ENCODE measurements around the gene KLF2.
"Not testable (repeated sequence)": the region's sequence is repeated elsewhere in the genome, so short reads cannot be mapped to it uniquely, and the experiment has no call there.

Gene KLF2

GRCh38 chr19:16297575-16298178 is 26.9 kb upstream of the KLF2 start:
- TF ChIP-seq CTCF (IDR thresholded peaks at IDR 0.05; ENCODE audit: low read depth, low read length, missing control alignments), result no peak
- DNase-seq (ENCODE audit: low read depth), result no peak
- H3K4me3 ChIP-seq (ENCODE audit: low read depth, low read length), result no peak overlapping the region

- DNase-seq (ENCODE audit: low read depth), result no peak
- no peak overlapping the region for H3K4me3 ChIP-seq (ENCODE audit: low read depth, low read length)
- no peak for TF ChIP-seq CTCF (IDR thresholded peaks at IDR 0.05; ENCODE audit: low read depth, low read length, missing control alignments)
These were observed 26.3 kb upstream of the KLF2 start for GRCh38 chr19:16298334-16298733.

- TF ChIP-seq CTCF (IDR thresholded peaks at IDR 0.05; ENCODE audit: low read depth, low read length, missing control alignments), result no peak
- H3K4me3 ChIP-seq (ENCODE audit: low read depth, low read length), result no peak overlapping the region
- DNase-seq (ENCODE audit: low read depth), result no peak
These were observed 22.5 kb upstream of the KLF2 start for GRCh38 chr19:16301999-16302694.

GRCh38 chr19:16303755-16304154 is 20.9 kb upstream of the KLF2 start:
- no peak for TF ChIP-seq CTCF (IDR thresholded peaks at IDR 0.05; ENCODE audit: low read depth, low read length, missing control alignments)
- no peak overlapping the region for H3K4me3 ChIP-seq (ENCODE audit: low read depth, low read length)
- no peak for DNase-seq (ENCODE audit: low read depth)

- H3K4me3 ChIP-seq (ENCODE audit: low read depth, low read length); DNase-seq (ENCODE audit: low read depth): not testable (repeated sequence)
These were observed 20.1 kb upstream of the KLF2 start for GRCh38 chr19:16304511-16304910.

GRCh38 chr19:16305060-16305459 is 19.6 kb upstream of the KLF2 start:
- not testable (repeated sequence) for DNase-seq (ENCODE audit: low read depth); H3K4me3 ChIP-seq (ENCODE audit: low read depth, low read length)

GRCh38 chr19:16306728-16307402 is 17.8 kb upstream of the KLF2 start:
- TF ChIP-seq CTCF (IDR thresholded peaks at IDR 0.05; ENCODE audit: low read depth, low read length, missing control alignments), result no peak
- no peak overlapping the region for H3K4me3 ChIP-seq (ENCODE audit: low read depth, low read length)
- DNase-seq (ENCODE audit: low read depth), result no peak

GRCh38 chr19:16308081-16308480 is 16.5 kb upstream of the KLF2 start:
- TF ChIP-seq CTCF (IDR thresholded peaks at IDR 0.05; ENCODE audit: low read depth, low read length, missing control alignments), result no peak
- DNase-seq (ENCODE audit: low read depth), result no peak
- no peak overlapping the region for H3K4me3 ChIP-seq (ENCODE audit: low read depth, low read length)
